Measurements from ENCODE around the gene KRTAP5-5.

GRCh38 chr11:1639102-1639620, 9.6 kb downstream of the KRTAP5-5 start:
- TF ChIP-seq CTCF (IDR thresholded peaks at IDR 0.05): no peak
- no peak for TF ChIP-seq POLR2A (IDR thresholded peaks at IDR 0.05)

All from gastroesophageal sphincter (tissue), 3 donors.